ENCODE measurements around the gene HECTD1. TPM values are rescaled to one million over a fixed set of nuclear protein-coding genes. Genes with fewer than 3 reads are reported as not detected.
"Not testable (repeated sequence)": the region's sequence is repeated elsewhere in the genome, so short reads cannot be mapped to it uniquely, and the experiment has no call there.

The HECTD1 gene
- total RNA-seq, 1 donor from 2014 or later, result 234 TPM

- no peak overlapping the region for H3K4me3 ChIP-seq (ENCODE audit: low read length in 3 of 3)
- H3K4me1 ChIP-seq (ENCODE audit: control insufficient read depth in 3 of 3, insufficient read depth in 3 of 3, low read length in 3 of 3), result peaks cover 11 to 21% (median 13%) of the 10 kb centered on the region in 3 donors
- no peaks in the 10 kb centered on the region for H3K9me3 ChIP-seq (ENCODE audit: control insufficient read depth in 3 of 3, low read length in 3 of 3)
- H3K27ac ChIP-seq (ENCODE audit: low read depth, low read length), result no peak overlapping the region
- H3K9ac ChIP-seq (ENCODE audit: low read depth in 1 of 3, low read length in 3 of 3), result no peak overlapping the region
- H3K27me3 ChIP-seq (ENCODE audit: control insufficient read depth in 3 of 3, insufficient read depth in 3 of 3, low read length in 3 of 3), result no peaks in the 10 kb centered on the region
- H3K36me3 ChIP-seq (ENCODE audit: control insufficient read depth in 3 of 3, insufficient read depth in 3 of 3, low read length in 3 of 3), result peaks cover 0 to 5% (median 0%) of the 10 kb centered on the region in 3 donors
These were observed 6.9 kb downstream of the HECTD1 start for GRCh38 chr14:31200702-31200990.

GRCh38 chr14:31197671-31198070 is 9.9 kb downstream of the HECTD1 start:
- Histone ChIP-seq H3K9me3 (ENCODE audit: control insufficient read depth in 3 of 3, low read length in 3 of 3) (no peaks in the 10 kb centered on the region), H3K36me3 (ENCODE audit: control insufficient read depth in 3 of 3, insufficient read depth in 3 of 3, low read length in 3 of 3) (peaks cover 0 to 2% (median 0%) of the 10 kb centered on the region in 3 donors), H3K27me3 (ENCODE audit: control insufficient read depth in 3 of 3, insufficient read depth in 3 of 3, low read length in 3 of 3) (no peaks in the 10 kb centered on the region), H3K4me1 (ENCODE audit: control insufficient read depth in 3 of 3, insufficient read depth in 3 of 3, low read length in 3 of 3) (peaks cover 12 to 20% (median 16%) of the 10 kb centered on the region in 3 donors), H3K27ac (ENCODE audit: low read depth, low read length) (no peak overlapping the region), H3K9ac (ENCODE audit: low read depth in 1 of 3, low read length in 3 of 3) (no peak overlapping the region), H3K4me3 (ENCODE audit: low read length in 3 of 3) (no peak overlapping the region)

GRCh38 chr14:31196839-31197492 is 10.6 kb downstream of the HECTD1 start:
- H3K27me3 ChIP-seq (ENCODE audit: control insufficient read depth in 3 of 3, insufficient read depth in 3 of 3, low read length in 3 of 3), result no peaks in the 10 kb centered on the region
- no peak overlapping the region for H3K27ac ChIP-seq (ENCODE audit: low read depth, low read length)
- no peak overlapping the region for H3K4me3 ChIP-seq (ENCODE audit: low read length in 3 of 3)
- H3K4me1 ChIP-seq (ENCODE audit: control insufficient read depth in 3 of 3, insufficient read depth in 3 of 3, low read length in 3 of 3), result peaks cover 12 to 20% (median 16%) of the 10 kb centered on the region in 3 donors
- no peaks in the 10 kb centered on the region for H3K9me3 ChIP-seq (ENCODE audit: control insufficient read depth in 3 of 3, low read length in 3 of 3)
- peaks cover 0 to 2% (median 0%) of the 10 kb centered on the region in 3 donors for H3K36me3 ChIP-seq (ENCODE audit: control insufficient read depth in 3 of 3, insufficient read depth in 3 of 3, low read length in 3 of 3)
- H3K9ac ChIP-seq (ENCODE audit: low read depth in 1 of 3, low read length in 3 of 3), result no peak overlapping the region

GRCh38 chr14:31194661-31195060 is 12.9 kb downstream of the HECTD1 start:
- H3K4me1 ChIP-seq (ENCODE audit: control insufficient read depth in 3 of 3, insufficient read depth in 3 of 3, low read length in 3 of 3), result peaks cover 8 to 22% (median 13%) of the 10 kb centered on the region in 3 donors
- H3K9me3 ChIP-seq (ENCODE audit: control insufficient read depth in 3 of 3, low read length in 3 of 3), result no peaks in the 10 kb centered on the region
- no peak overlapping the region for H3K4me3 ChIP-seq (ENCODE audit: low read length in 3 of 3)
- no peak overlapping the region for H3K27ac ChIP-seq (ENCODE audit: low read depth, low read length)
- no peak overlapping the region for H3K9ac ChIP-seq (ENCODE audit: low read depth in 1 of 3, low read length in 3 of 3)
- H3K36me3 ChIP-seq (ENCODE audit: control insufficient read depth in 3 of 3, insufficient read depth in 3 of 3, low read length in 3 of 3), result peaks cover 0 to 3% (median 0%) of the 10 kb centered on the region in 3 donors
- no peaks in the 10 kb centered on the region for H3K27me3 ChIP-seq (ENCODE audit: control insufficient read depth in 3 of 3, insufficient read depth in 3 of 3, low read length in 3 of 3)

- Histone ChIP-seq H3K9me3 (ENCODE audit: control insufficient read depth in 3 of 3, low read length in 3 of 3) (no peaks in the 10 kb centered on the region), H3K9ac (ENCODE audit: low read depth in 1 of 3, low read length in 3 of 3) (no peak overlapping the region), H3K27me3 (ENCODE audit: control insufficient read depth in 3 of 3, insufficient read depth in 3 of 3, low read length in 3 of 3) (no peaks in the 10 kb centered on the region), H3K4me1 (ENCODE audit: control insufficient read depth in 3 of 3, insufficient read depth in 3 of 3, low read length in 3 of 3) (peaks cover 8 to 22% (median 13%) of the 10 kb centered on the region in 3 donors), H3K4me3 (ENCODE audit: low read length in 3 of 3) (no peak overlapping the region), H3K36me3 (ENCODE audit: control insufficient read depth in 3 of 3, insufficient read depth in 3 of 3, low read length in 3 of 3) (peaks cover 0 to 3% (median 0%) of the 10 kb centered on the region in 3 donors), H3K27ac (ENCODE audit: low read depth, low read length) (no peak overlapping the region)
These were observed 13.5 kb downstream of the HECTD1 start for GRCh38 chr14:31194095-31194494.

GRCh38 chr14:31192544-31192943 is 15.0 kb downstream of the HECTD1 start:
- not testable (repeated sequence) for H3K27ac ChIP-seq (ENCODE audit: low read depth, low read length); H3K9ac ChIP-seq (ENCODE audit: low read depth in 1 of 3, low read length in 3 of 3); H3K27me3 ChIP-seq (ENCODE audit: control insufficient read depth in 3 of 3, insufficient read depth in 3 of 3, low read length in 3 of 3); H3K4me3 ChIP-seq (ENCODE audit: low read length in 3 of 3); H3K9me3 ChIP-seq (ENCODE audit: control insufficient read depth in 3 of 3, low read length in 3 of 3); H3K36me3 ChIP-seq (ENCODE audit: control insufficient read depth in 3 of 3, insufficient read depth in 3 of 3, low read length in 3 of 3)
- H3K4me1 ChIP-seq (ENCODE audit: control insufficient read depth in 3 of 3, insufficient read depth in 3 of 3, low read length in 3 of 3), result peaks cover 10 to 22% (median 13%) of the 10 kb centered on the region in 3 donors

- H3K4me1 ChIP-seq (ENCODE audit: control insufficient read depth in 3 of 3, insufficient read depth in 3 of 3, low read length in 3 of 3), result peaks cover 4 to 11% (median 8%) of the 10 kb centered on the region in 3 donors
- H3K27ac ChIP-seq (ENCODE audit: low read depth, low read length), result no peak overlapping the region
- H3K36me3 ChIP-seq (ENCODE audit: control insufficient read depth in 3 of 3, insufficient read depth in 3 of 3, low read length in 3 of 3), result peaks cover 0 to 3% (median 0%) of the 10 kb centered on the region in 3 donors
- H3K9me3 ChIP-seq (ENCODE audit: control insufficient read depth in 3 of 3, low read length in 3 of 3), result no peaks in the 10 kb centered on the region
- H3K4me3 ChIP-seq (ENCODE audit: low read length in 3 of 3), result no peak overlapping the region
- H3K27me3 ChIP-seq (ENCODE audit: control insufficient read depth in 3 of 3, insufficient read depth in 3 of 3, low read length in 3 of 3), result no peaks in the 10 kb centered on the region
- no peak overlapping the region for H3K9ac ChIP-seq (ENCODE audit: low read depth in 1 of 3, low read length in 3 of 3)
These were observed 16.8 kb downstream of the HECTD1 start for GRCh38 chr14:31190717-31191263.

- H3K36me3 ChIP-seq (ENCODE audit: control insufficient read depth in 3 of 3, insufficient read depth in 3 of 3, low read length in 3 of 3), result peaks cover 0 to 4% (median 0%) of the 10 kb centered on the region in 3 donors
- no peaks in the 10 kb centered on the region for H3K27me3 ChIP-seq (ENCODE audit: control insufficient read depth in 3 of 3, insufficient read depth in 3 of 3, low read length in 3 of 3)
- no peak overlapping the region for H3K4me3 ChIP-seq (ENCODE audit: low read length in 3 of 3)
- no peaks in the 10 kb centered on the region for H3K9me3 ChIP-seq (ENCODE audit: control insufficient read depth in 3 of 3, low read length in 3 of 3)
- H3K27ac ChIP-seq (ENCODE audit: low read depth, low read length), result no peak overlapping the region
- H3K4me1 ChIP-seq (ENCODE audit: control insufficient read depth in 3 of 3, insufficient read depth in 3 of 3, low read length in 3 of 3), result peaks cover 2 to 9% (median 5%) of the 10 kb centered on the region in 3 donors
- H3K9ac ChIP-seq (ENCODE audit: low read depth in 1 of 3, low read length in 3 of 3), result no peak overlapping the region
These were observed 17.4 kb downstream of the HECTD1 start for GRCh38 chr14:31190219-31190603.

GRCh38 chr14:31189346-31190218 is 18.0 kb downstream of the HECTD1 start:
- H3K27me3 ChIP-seq (ENCODE audit: control insufficient read depth in 3 of 3, insufficient read depth in 3 of 3, low read length in 3 of 3), result no peaks in the 10 kb centered on the region

GRCh38 chr14:31188744-31189143 is 18.8 kb downstream of the HECTD1 start:
- H3K27ac ChIP-seq (ENCODE audit: low read depth, low read length), result no peak overlapping the region
- H3K27me3 ChIP-seq (ENCODE audit: control insufficient read depth in 3 of 3, insufficient read depth in 3 of 3, low read length in 3 of 3), result no peaks in the 10 kb centered on the region

More at GRCh38 chr14:31189346-31190218, 18.0 kb downstream of the HECTD1 start:
- no peaks in the 10 kb centered on the region for H3K9me3 ChIP-seq (ENCODE audit: control insufficient read depth in 3 of 3, low read length in 3 of 3)
- H3K36me3 ChIP-seq (ENCODE audit: control insufficient read depth in 3 of 3, insufficient read depth in 3 of 3, low read length in 3 of 3), result peaks cover 0 to 5% (median 0%) of the 10 kb centered on the region in 3 donors
- H3K9ac ChIP-seq (ENCODE audit: low read depth in 1 of 3, low read length in 3 of 3), result no peak overlapping the region
- no peak overlapping the region for H3K27ac ChIP-seq (ENCODE audit: low read depth, low read length)
- H3K4me3 ChIP-seq (ENCODE audit: low read length in 3 of 3), result no peak overlapping the region
- peaks cover 2 to 6% (median 3%) of the 10 kb centered on the region in 3 donors for H3K4me1 ChIP-seq (ENCODE audit: control insufficient read depth in 3 of 3, insufficient read depth in 3 of 3, low read length in 3 of 3)

More at GRCh38 chr14:31188744-31189143, 18.8 kb downstream of the HECTD1 start:
- Histone ChIP-seq H3K9me3 (ENCODE audit: control insufficient read depth in 3 of 3, low read length in 3 of 3) (no peaks in the 10 kb centered on the region), H3K4me1 (ENCODE audit: control insufficient read depth in 3 of 3, insufficient read depth in 3 of 3, low read length in 3 of 3) (peaks cover 0 to 6% (median 2%) of the 10 kb centered on the region in 3 donors), H3K36me3 (ENCODE audit: control insufficient read depth in 3 of 3, insufficient read depth in 3 of 3, low read length in 3 of 3) (peaks cover 0 to 5% (median 0%) of the 10 kb centered on the region in 3 donors), H3K4me3 (ENCODE audit: low read length in 3 of 3) (no peak overlapping the region), H3K9ac (ENCODE audit: low read depth in 1 of 3, low read length in 3 of 3) (no peak overlapping the region)

Data from skeletal muscle tissue (tissue), 4 donors.